HG03439 (cell line): ENCODE results near the gene ZNF516.

ENCODE experiments used
- ATAC-seq: cut with Tn5 transposase; IDR thresholded peaks from one replicate; pipeline ENCODE4 v1.9.1; 2021; ENCODE audit warnings: mild to moderate bottlenecking, moderate library complexity; ENCODE audit not compliant: unreplicated experiment

The ZNF516 gene

GRCh38 chr18:76384861-76385680 is 110.0 kb downstream of the ZNF516 start:
- ATAC-seq = no peak

DNA sequence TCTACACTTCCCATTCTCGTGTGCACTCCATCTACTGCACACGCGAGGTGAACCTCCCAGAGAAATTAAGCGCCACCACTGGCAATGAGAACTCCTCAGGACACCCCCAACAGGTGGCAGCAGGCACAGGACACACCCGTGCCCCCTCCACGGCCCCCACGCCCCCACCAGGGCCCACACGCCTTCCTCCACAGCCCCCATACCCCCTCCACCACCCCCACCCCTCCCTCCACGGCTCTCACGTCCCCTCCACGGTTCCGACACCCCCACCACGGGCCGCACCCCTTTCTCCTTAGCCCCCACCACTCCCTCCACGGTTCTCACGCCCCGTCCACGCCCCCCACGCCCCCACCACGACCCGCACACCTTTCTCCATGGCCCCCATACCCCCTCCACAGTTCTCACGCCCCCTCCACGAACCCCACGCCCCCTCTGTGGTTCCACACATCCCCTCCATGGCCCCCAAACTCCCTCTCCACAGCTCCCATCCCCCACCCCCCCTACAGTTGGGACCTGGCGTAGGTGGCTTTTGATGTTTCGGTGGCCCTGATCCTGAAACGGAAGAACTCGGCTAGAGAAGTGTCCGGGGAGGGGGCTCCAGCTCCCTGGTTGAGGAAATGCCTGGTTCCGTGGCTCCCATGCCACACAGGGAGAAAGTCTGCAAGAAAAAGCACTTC is 110.8 kb downstream of the ZNF516 start:
- ATAC-seq = no peak

DNA sequence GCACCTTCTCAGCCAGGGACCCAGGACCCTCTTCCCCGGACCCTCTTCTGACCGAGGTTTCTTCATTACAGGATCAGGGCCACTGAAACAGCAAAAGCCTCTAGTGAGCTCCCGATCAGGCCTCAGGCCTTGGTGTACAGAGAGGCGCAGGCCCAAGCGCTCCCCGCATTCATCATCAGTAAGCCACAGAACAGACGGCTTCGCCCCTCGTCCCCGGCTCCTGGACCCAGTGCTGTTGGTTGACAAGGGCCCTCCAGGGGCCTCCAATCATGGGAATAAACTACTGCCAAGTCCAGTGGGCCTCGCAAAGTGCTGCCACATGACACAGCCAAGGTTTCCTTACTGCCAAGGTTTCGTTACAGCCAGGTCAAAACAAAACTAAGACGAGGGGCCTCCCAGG is 111.4 kb downstream of the ZNF516 start:
- no peak for ATAC-seq

GRCh38 chr18:76382275-76382674 is 112.8 kb downstream of the ZNF516 start:
- no peak for ATAC-seq

DNA sequence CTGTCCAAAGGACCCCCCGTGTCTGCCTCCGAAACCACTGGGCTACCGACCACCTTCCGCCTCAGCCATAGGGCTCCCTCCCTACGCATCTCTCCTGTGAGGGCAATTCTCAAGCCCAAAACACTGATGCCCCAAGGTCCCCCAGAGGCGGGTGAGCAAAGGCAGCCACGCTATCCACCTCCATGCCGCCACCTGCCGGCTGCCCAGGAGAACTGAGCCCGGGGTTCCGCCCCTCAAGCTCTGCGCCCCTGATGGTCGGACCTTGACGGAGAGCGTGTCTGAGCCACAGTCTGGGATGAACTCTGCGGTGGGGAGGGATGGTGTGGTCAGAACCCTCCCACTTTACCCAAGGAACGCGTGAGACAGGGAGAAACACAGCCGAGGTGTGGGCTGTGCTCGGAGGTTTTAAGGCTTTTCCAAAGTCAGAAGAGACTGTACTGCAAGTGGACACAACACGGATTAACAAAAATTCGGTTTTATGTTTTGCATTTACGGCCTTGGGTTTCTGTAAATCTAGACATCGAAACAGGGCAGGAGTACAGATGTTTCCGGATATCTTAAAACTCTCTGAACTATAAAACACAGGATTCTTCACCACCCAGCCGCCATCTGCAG is 114.1 kb downstream of the ZNF516 start:
- no peak for ATAC-seq

DNA sequence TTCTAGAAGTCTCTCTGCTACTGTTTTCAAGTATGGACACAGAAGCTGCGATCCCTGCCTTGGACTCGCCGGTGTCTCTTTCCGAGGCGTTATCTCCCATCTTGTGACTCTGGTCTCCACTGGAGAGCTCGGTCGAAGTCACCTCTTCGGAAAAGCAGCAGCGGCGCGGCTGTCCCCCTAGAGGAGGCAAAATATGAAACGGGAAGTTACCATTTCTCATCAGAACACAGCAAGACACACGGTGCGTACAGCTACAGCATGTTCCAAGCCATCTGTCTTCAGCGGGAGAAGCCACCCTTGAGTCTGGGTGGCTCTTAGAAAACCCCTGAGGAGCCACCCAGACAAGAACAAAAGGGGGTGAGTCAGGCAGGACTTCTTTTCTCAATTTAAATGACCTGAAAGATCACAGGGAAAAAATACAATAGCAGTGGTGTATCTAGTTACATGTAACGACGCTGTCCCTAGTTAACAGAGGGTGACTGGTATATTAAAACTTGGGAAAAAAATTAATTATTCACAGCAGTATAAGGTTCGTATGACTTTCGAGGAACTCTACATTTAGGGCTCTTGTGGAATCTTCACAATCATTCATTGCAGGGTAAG is 114.8 kb downstream of the ZNF516 start:
- no peak for ATAC-seq

GRCh38 chr18:76379226-76380126 is 115.6 kb downstream of the ZNF516 start:
- no peak for ATAC-seq

DNA sequence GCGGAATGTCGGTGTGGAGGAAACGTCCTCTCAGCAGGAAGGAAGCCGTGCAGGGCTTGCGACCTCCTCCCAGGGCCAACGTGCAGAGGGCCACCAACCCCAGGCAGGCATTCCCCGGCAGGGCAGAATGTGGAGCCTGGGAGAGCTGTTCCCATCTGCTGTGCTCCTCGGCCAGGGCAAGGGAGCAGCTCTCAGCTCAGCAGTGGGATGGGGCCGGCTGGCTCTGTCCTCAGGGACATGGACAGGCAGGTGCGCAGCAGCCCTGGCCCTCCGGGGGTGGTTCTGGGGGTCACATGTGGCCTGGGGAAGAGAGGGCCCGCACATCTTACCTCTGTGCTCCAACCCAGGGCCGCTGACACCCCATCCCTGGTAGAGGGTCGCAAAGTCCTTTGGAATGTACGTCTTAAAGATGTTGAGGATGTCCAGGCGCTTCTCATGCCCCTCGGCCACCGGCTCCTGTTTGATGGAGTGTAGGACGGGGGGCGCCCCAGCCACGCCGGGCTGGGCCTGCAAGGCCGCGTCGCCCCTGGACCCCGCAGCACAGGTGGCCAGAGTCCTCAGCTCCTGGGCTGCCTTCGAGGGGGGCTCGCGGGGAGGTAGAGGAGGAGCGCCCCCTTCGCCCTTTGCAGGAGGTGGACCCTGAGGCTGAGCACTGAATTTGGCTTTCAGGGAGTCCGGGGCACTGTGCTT is 116.4 kb downstream of the ZNF516 start:
- ATAC-seq = no peak

DNA sequence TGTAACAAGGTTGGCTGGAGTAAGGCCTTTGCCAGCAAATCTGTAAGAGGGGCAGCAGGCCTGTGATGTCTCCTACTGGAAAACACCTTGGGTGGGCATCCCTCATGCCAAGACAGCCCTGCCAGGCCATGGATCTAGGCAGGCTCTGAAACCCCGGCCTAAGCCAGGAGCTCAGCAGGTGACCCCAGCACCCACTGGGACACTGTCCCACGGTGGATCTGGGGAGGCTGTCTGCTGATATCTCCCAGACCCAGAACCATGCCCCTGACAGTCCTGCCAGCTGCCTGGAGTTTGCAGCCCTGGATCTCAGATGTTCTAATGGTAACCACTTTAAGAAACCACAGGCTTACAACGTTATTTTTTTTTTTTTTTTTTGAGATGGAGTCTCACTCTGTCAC is 117.7 kb downstream of the ZNF516 start:
- no peak for ATAC-seq

GRCh38 chr18:76376668-76377358 is 118.2 kb downstream of the ZNF516 start:
- no peak for ATAC-seq

DNA sequence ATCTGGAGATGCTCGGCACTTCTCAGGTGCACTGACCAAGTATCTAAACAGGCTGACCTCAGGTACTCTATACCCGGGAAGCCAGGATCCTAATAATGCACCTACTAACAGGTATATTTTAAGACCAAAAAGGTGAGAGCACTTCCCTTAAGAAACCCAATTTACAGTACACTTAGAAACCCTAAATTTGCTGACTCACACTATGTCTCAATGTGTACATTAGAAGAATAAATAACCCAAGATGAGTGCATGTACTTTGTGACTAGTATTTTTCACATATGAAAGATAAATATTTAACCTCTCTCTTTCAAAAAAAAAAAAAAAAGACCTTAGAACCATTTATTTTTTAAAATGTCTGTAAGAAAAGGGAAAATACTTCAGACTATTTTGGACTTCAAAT is 118.8 kb downstream of the ZNF516 start:
- no peak for ATAC-seq

- peak; percentile 77 for ATAC-seq
Observed at GRCh38 chr18:76374330-76375281, 120.4 kb downstream of the ZNF516 start.

DNA sequence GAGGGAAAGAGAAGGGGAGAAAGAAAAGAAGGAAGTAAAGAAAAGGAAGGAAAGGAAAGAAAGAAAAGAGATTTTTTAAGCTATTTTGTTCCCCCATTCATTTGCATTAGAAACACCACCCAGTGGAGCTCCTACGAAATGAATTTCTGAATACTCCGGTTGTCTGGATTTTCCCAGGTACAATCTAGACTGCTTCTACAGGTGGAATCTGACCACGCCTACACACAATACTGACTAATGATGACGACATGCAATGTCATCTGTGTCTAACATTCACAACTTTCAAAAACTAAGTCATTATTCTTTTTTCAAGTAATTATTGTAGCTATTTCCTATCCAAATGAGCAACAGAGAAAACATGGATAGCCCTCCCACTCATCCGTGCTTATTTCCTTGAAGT is 121.7 kb downstream of the ZNF516 start:
- ATAC-seq = no peak

DNA sequence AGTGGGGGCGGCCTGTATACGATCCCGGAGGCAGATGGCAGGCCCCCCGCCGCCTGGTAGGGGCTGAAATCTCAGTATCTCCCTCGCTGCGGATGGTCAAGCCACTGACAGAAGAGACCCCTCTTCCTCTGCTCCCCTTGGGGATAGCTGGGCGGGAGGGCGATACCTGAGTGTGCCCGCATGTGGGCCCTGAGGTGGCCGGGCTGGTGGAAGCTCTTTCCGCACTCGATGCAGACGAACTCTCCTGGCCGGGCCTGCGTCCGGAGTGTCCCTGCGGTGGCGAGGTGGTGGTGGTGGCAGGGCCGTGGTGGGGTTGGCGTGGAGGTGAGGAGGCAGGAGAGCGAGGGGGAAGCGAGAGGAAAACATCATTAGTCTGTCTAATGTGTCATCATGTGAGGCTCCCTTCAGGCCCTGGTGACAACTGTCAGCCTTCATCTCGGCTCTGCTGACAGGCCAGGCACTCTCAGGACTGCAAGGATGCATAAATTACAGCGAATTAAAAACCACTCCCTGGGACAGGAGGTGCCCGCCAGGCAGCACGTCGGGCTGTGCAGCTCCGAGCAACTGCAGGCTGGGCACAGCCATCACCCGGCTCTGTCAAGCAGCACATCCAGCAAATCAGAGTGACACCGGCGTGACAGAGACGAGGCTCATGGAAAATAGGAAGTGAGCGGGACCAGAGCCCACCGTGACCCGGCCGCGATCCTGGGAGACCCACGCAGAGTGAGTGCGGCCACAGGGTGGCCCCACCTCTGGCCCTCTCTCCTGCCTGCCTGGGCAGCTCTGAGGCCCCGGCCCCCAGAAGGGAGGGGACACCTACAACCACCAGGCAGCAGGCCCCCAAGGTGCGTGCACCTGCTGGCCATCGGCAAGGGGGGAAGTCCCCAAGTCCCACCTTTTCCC is 123.5 kb downstream of the ZNF516 start:
- no peak for ATAC-seq

- ATAC-seq = no peak
Observed at GRCh38 chr18:76370686-76371085, 124.4 kb downstream of the ZNF516 start.

GRCh38 chr18:76370201-76370600 is 124.8 kb downstream of the ZNF516 start:
- ATAC-seq = no peak

DNA sequence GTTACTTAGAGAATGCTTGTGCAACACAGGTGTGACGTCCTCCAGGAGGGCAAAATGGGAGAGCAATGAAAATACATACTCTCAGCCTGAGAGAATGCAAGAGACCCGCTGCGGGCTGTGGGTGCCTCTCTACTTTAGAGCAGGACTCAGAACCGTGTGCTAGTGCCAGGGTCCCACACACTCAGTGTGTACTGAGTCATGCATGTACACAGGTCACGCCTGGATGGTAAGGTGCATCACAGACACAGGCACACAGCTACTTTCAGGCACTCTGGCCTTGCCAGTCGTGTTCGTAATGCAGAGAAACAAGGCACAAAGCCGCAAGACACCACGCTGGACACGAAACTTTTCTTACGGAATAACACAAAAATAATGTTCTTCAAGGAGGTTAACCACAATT is 125.3 kb downstream of the ZNF516 start:
- no peak for ATAC-seq
